Stomach (tissue), 9 donors: ENCODE data around the gene RPL37A. TPM values are rescaled to one million over a fixed set of nuclear protein-coding genes. Genes with fewer than 3 reads are reported as not detected.
A peak's percentile ranks its signal among the peaks of the same experiment; 100 is the strongest.

Source experiments
- DNase-seq, 2 donors: peaks; one replicate each; pipeline versions ENCODE4 v3.0.0 to v3.0.0-alpha.2; 2013 to 2019
- H3K27ac ChIP-seq, 5 donors: fragments of 200-600 bp in 4 of 5; sonication (generic) in 4 of 5; one replicate each; pipeline ENCODE4 v1.5.1; 2013 to 2019; ENCODE audit warnings: mild to moderate bottlenecking in 1 of 5, moderate library complexity in 1 of 5
- H3K27me3 ChIP-seq, 3 donors: fragments of 200-600 bp; sonication (generic); one replicate each; pipeline ENCODE4 v1.5.1; 2017 to 2019; ENCODE audit warnings: mixed run types in 1 of 3
- H3K36me3 ChIP-seq, 4 donors: fragments of 200-600 bp; sonication (generic); 1 replicate in 3 of 4; 2 replicates in 1 of 4; pipeline ENCODE4 v1.5.1; 2016 to 2019
- H3K4me1 ChIP-seq, 4 donors: fragments of 200-600 bp; sonication (generic); one replicate each; pipeline ENCODE4 v1.5.1; 2016 to 2019
- H3K4me3 ChIP-seq, 4 donors: fragments of 200-600 bp; sonication (generic) in 3 of 4; one replicate each; pipeline ENCODE4 v1.5.1; 2016 to 2019; ENCODE audit warnings: mild to moderate bottlenecking in 1 of 4
- H3K9me3 ChIP-seq, 4 donors: fragments of 200-600 bp; sonication (generic); one replicate each; pipeline ENCODE4 v1.5.1; 2016 to 2019
- CTCF ChIP-seq, 7 experiments: fragments of 450-650 bp in 4 of 7; fragments of 200-600 bp in 3 of 7; sonication (generic) in 3 of 7; IDR thresholded peaks; one replicate each; pipeline ENCODE4 v1.5.1; 2016 to 2019; ENCODE audit warnings: antibody characterized with exemption in 7 of 7, control low read depth in 2 of 7, mild to moderate bottlenecking in 1 of 7
- EP300 ChIP-seq: sonication (generic); formaldehyde crosslinking; IDR thresholded peaks from one replicate; pipeline ENCODE4 v1.6.1; 2017; ENCODE audit warnings: antibody characterized with exemption
- POLR2A ChIP-seq, 4 donors: fragments of 450-650 bp; IDR thresholded peaks; one replicate each; pipeline ENCODE4 v1.6.1; 2016; ENCODE audit warnings: antibody characterized with exemption in 4 of 4, control low read depth in 2 of 4, mild to moderate bottlenecking in 1 of 4, moderate library complexity in 1 of 4
- POLR2AphosphoS5 ChIP-seq, 3 donors: sonication (generic); formaldehyde crosslinking; IDR thresholded peaks; one replicate each; pipeline ENCODE4 v1.6.1; 2016; ENCODE audit warnings: antibody characterized with exemption in 3 of 3
- WGBS, 5 donors: extraction: QIAGEN DNeasy Blood & Tissue Kit in 3 of 5; methylation state at CpG; one replicate each; pipeline versions ENCODE4 v1.1.5 to v1.1.7; 2013 to 2018; 5-methylcytosine and 5-hydroxymethylcytosine counted together
- intact Hi-C: fragments of 100-400 bp; cut with DNase I; formaldehyde crosslinking; loops from one replicate; pipeline ENCODE4 v1.15.1; 2023; ENCODE audit warnings: low total_unique reads
- polyA plus RNA-seq, 3 donors: library from polyadenylated mRNA; stranded (reverse); fragments of 200-250 nt; gene quantifications; one replicate each; pipeline ENCODE4 v1.2.3, GENCODE V29; 2013
- total RNA-seq, 5 donors: library from RNA; depleted of rRNA; stranded (reverse); fragments of >200 nt; gene quantifications; one replicate each; pipeline versions ENCODE4 v1.1.0 to v1.2.3, GENCODE V29; 2014 to 2016
- donor health status: healthy with polysubstance abuse.
- donor health status: Bipolar disorder and iron deficiency.
- donor health status: healthy.

The RPL37A gene
- total and polyA plus RNA-seq, 8 donors = 115 to 5,853 (median 2,284) TPM

GRCh38 chr2:216527600-216527999 is 29.0 kb downstream of the RPL37A start:
- no peak overlapping the region for H3K4me3 ChIP-seq
- DNase-seq = no peak
- H3K4me1 ChIP-seq = peaks cover 0 to 13% (median 0%) of the 10 kb centered on the region in 4 donors
- no peaks in the 10 kb centered on the region for H3K9me3 ChIP-seq
- no peak overlapping the region for H3K27ac ChIP-seq
- intact Hi-C loops = no loop called here
- no peaks in the 10 kb centered on the region for H3K36me3 ChIP-seq
- no peaks in the 10 kb centered on the region for H3K27me3 ChIP-seq
- no peak for TF ChIP-seq POLR2A (IDR thresholded peaks at IDR 0.05)
- TF ChIP-seq POLR2AphosphoS5 (IDR thresholded peaks at IDR 0.05) = no peak
- TF ChIP-seq EP300 = no peak
- TF ChIP-seq CTCF (IDR thresholded peaks at IDR 0.05) = no peak
- WGBS, 5 donors = 75 to 88% (median 87%) methylated on average over 1 of the region's 1 CpG

- Histone ChIP-seq H3K36me3 (no peaks in the 10 kb centered on the region), H3K4me1 (peaks cover 8 to 42% (median 26%) of the 10 kb centered on the region in 4 donors), H3K9me3 (no peaks in the 10 kb centered on the region), H3K4me3 (no peak overlapping the region), H3K27ac (peak overlapping the region in 1 of 5 donors; percentile 16), H3K27me3 (no peaks in the 10 kb centered on the region)
- TF ChIP-seq EP300 = no peak
- intact Hi-C loops = no loop called here
- DNase-seq = no peak
- 46 to 63% (median 55%) methylated on average over 2 of the region's 2 CpGs for WGBS, 5 donors
Observed at GRCh38 chr2:216532562-216532961, 33.9 kb downstream of the RPL37A start.

DNA sequence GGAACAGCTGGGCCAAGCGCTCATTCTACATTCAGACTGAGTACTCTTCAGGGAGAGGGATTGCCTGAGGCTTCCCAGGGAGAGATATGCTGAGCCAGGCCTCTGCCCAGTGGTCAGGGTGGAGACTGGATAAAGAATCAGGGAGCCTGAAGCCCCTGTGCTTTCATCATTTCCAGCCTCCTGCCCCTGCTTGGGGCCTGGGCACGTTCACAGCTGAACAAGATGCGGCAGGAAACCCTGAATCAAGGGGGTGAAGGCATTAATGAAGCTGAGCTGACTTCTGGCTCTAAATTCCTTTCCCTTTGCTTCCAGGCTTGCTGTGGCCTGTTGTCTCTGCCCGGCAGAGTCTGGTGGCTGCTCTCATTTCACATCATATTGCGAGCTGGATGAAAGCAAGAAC is 35.0 kb downstream of the RPL37A start:
- TF ChIP-seq POLR2A (IDR thresholded peaks at IDR 0.05) = no peak
- TF ChIP-seq EP300 = no peak
- no peak for TF ChIP-seq CTCF (IDR thresholded peaks at IDR 0.05)
- no peak for TF ChIP-seq POLR2AphosphoS5 (IDR thresholded peaks at IDR 0.05)
- H3K4me1 ChIP-seq = peaks cover 8 to 42% (median 28%) of the 10 kb centered on the region in 4 donors
- H3K27me3 ChIP-seq = no peaks in the 10 kb centered on the region
- intact Hi-C loops = no loop called here
- 86 to 95% (median 93%) methylated on average over 5 of the region's 5 CpGs for WGBS, 5 donors
- H3K36me3 ChIP-seq = no peaks in the 10 kb centered on the region
- H3K9me3 ChIP-seq = no peaks in the 10 kb centered on the region
- no peak overlapping the region for H3K4me3 ChIP-seq
- no peak for DNase-seq
- peak overlapping the region in 3 of 5 donors; percentile 15 to 78 (median 49) for H3K27ac ChIP-seq

GRCh38 chr2:216534809-216535208 is 36.2 kb downstream of the RPL37A start:
- no peaks in the 10 kb centered on the region for H3K9me3 ChIP-seq
- peak overlapping the region in 4 of 5 donors; percentile 54 to 78 (median 74) for H3K27ac ChIP-seq
- no peak overlapping the region for H3K4me3 ChIP-seq
- H3K36me3 ChIP-seq = no peaks in the 10 kb centered on the region
- no peaks in the 10 kb centered on the region for H3K27me3 ChIP-seq
- intact Hi-C loops = no loop called here
- no peak for TF ChIP-seq POLR2A (IDR thresholded peaks at IDR 0.05)
- TF ChIP-seq POLR2AphosphoS5 (IDR thresholded peaks at IDR 0.05) = no peak
- no peak for TF ChIP-seq EP300
- TF ChIP-seq CTCF (IDR thresholded peaks at IDR 0.05) = no peak
- no peak for DNase-seq
- peaks cover 11 to 47% (median 30%) of the 10 kb centered on the region in 4 donors for H3K4me1 ChIP-seq
- WGBS, 5 donors = 62 to 86% (median 79%) methylated on average over 1 of the region's 1 CpG

- DNase-seq = peak in 1 of 2 donors; percentile 84
- TF ChIP-seq CTCF (IDR thresholded peaks at IDR 0.05) (no peak), POLR2AphosphoS5 (IDR thresholded peaks at IDR 0.05) (peak; percentile 35 to 80 (median 39))
Observed at GRCh38 chr2:216535454-216535995, 36.9 kb downstream of the RPL37A start.

More at GRCh38 chr2:216535454-216535995, 36.9 kb downstream of the RPL37A start:
- WGBS, 5 donors = 14 to 39% (median 28%) methylated on average over 10 of the region's 10 CpGs
- Histone ChIP-seq H3K4me1 (peaks cover 15 to 54% (median 35%) of the 10 kb centered on the region in 4 donors), H3K9me3 (no peaks in the 10 kb centered on the region), H3K4me3 (no peak overlapping the region), H3K27me3 (no peaks in the 10 kb centered on the region), H3K27ac (peak overlapping the region; percentile 25 to 78 (median 73)), H3K36me3 (no peaks in the 10 kb centered on the region)
- intact Hi-C loops = no loop called here
